HepG2 (cell line): ENCODE data around the gene HSD17B11. TPM values are rescaled to one million over a fixed set of nuclear protein-coding genes. Genes with fewer than 3 reads are reported as not detected.

Experiments
- ATF1 ChIP-seq: IDR thresholded peaks from 2 replicates; pipeline ENCODE4 v1.6.1; 2016; ENCODE audit warnings: mild to moderate bottlenecking, control low read depth
- BATF2 ChIP-seq: sonication (generic); formaldehyde crosslinking; IDR thresholded peaks from 2 replicates; pipeline ENCODE4 v1.8.0; 2022; ENCODE audit warnings: mild to moderate bottlenecking, missing genetic modification reagents, moderate library complexity
- CREM ChIP-seq, 2 experiments: sonication (generic) in 1 of 2; formaldehyde crosslinking in 1 of 2; IDR thresholded peaks; 2 replicates each; pipeline versions ENCODE4 v1.4.0 to v1.6.1; 2016 to 2020; ENCODE audit warnings: antibody characterized with exemption in 1 of 2, mild to moderate bottlenecking in 1 of 2, missing genetic modification reagents in 1 of 2
- DDIT3 ChIP-seq: sonication (generic); formaldehyde crosslinking; IDR thresholded peaks from 2 replicates; pipeline ENCODE4 v1.4.0; 2020; ENCODE audit warnings: mild to moderate bottlenecking, missing genetic modification reagents
- DNMT3B ChIP-seq: conservative IDR thresholded peaks from 2 replicates; pipeline ENCODE4 v1.6.1; 2016; ENCODE audit warnings: missing biosample characterization, control low read depth
- KDM5B ChIP-seq: sonication (generic); formaldehyde crosslinking; IDR thresholded peaks from 2 replicates; pipeline ENCODE4 v1.4.0; 2020; ENCODE audit warnings: missing genetic modification reagents, mild to moderate bottlenecking, borderline replicate concordance
- NCOA2 ChIP-seq: sonication (generic); formaldehyde crosslinking; IDR thresholded peaks from 2 replicates; pipeline ENCODE4 v1.8.0; 2022; ENCODE audit warnings: inconsistent platforms
- PHF5A ChIP-seq: IDR thresholded peaks from one replicate; pipeline ENCODE4 v1.6.1; 2018; ENCODE audit warnings: low read depth, missing genetic modification reagents; ENCODE audit not compliant: unreplicated experiment
- POLR2AphosphoS5 ChIP-seq: IDR thresholded peaks from 2 replicates; pipeline ENCODE4 v1.6.1; 2012; ENCODE audit warnings: low read depth, low read length
- PRMT3 ChIP-seq: sonication (generic); formaldehyde crosslinking; IDR thresholded peaks from 2 replicates; pipeline ENCODE4 v1.8.1; 2022; ENCODE audit warnings: low read depth, mild to moderate bottlenecking, moderate library complexity, missing genetic modification reagents, borderline replicate concordance
- RAD21 ChIP-seq: fragments of 450-650 bp; formaldehyde crosslinking; IDR thresholded peaks from 2 replicates; pipeline ENCODE4 v1.5.0; 2020; ENCODE audit warnings: mild to moderate bottlenecking
- RBM39 ChIP-seq: fragments of 200-400 bp; formaldehyde crosslinking; IDR thresholded peaks from one replicate; pipeline ENCODE4 v1.6.1; 2018; ENCODE audit warnings: antibody characterized with exemption, mild to moderate bottlenecking, low read depth, low read length; ENCODE audit not compliant: poor library complexity, severe bottlenecking
- RORA ChIP-seq: sonication (generic); formaldehyde crosslinking; IDR thresholded peaks from 2 replicates; pipeline ENCODE4 v1.5.0; 2020; ENCODE audit warnings: mild to moderate bottlenecking, missing genetic modification reagents, moderate library complexity
- SCMH1 ChIP-seq: sonication (generic); formaldehyde crosslinking; IDR thresholded peaks from 2 replicates; pipeline ENCODE4 v1.9.0; 2021; ENCODE audit warnings: missing genetic modification reagents, mild to moderate bottlenecking, borderline replicate concordance
- SRSF1 ChIP-seq: fragments of 200-400 bp; formaldehyde crosslinking; optimal IDR thresholded peaks from 2 replicates; pipeline ENCODE3; 2017; ENCODE audit warnings: mild to moderate bottlenecking, low read depth, low read length, moderate library complexity
- TARDBP ChIP-seq: sonication (generic); formaldehyde crosslinking; IDR thresholded peaks from 2 replicates; pipeline ENCODE4 v1.8.0; 2022; ENCODE audit warnings: mild to moderate bottlenecking, missing genetic modification reagents
- ZC3H13 ChIP-seq: sonication (generic); formaldehyde crosslinking; IDR thresholded peaks from 2 replicates; pipeline ENCODE4 v1.8.1; 2023; ENCODE audit warnings: mild to moderate bottlenecking, missing genetic modification reagents, moderate library complexity
- ZNF253 ChIP-seq: sonication (generic); formaldehyde crosslinking; IDR thresholded peaks from 2 replicates; pipeline ENCODE4 v1.8.0; 2022; ENCODE audit warnings: mild to moderate bottlenecking, missing genetic modification reagents, borderline replicate concordance
- ZNF558 ChIP-seq: sonication (generic); formaldehyde crosslinking; IDR thresholded peaks from 2 replicates; pipeline ENCODE4 v1.9.0; 2022; ENCODE audit warnings: mild to moderate bottlenecking, missing genetic modification reagents, borderline replicate concordance
- ZNF850 ChIP-seq: sonication (generic); formaldehyde crosslinking; conservative IDR thresholded peaks from 2 replicates; pipeline ENCODE4 v1.9.0; 2021; ENCODE audit warnings: mild to moderate bottlenecking, missing genetic modification reagents
- polyA plus RNA-seq, 8 experiments: library from polyadenylated mRNA; depleted of rRNA in 3 of 8; stranded (reverse) in 7 of 8; unstranded in 1 of 8; fragments of >200 nt; fragmentation: Illumina TruSeq in 4 of 8; extraction: Trizol in 4 of 8; gene quantifications; 2 replicates each; pipeline versions ENCODE4 v1.2.1 to v1.2.3, GENCODE V29; 2011 to 2016; ENCODE audit warnings: low read depth in 4 of 8, missing spikeins in 1 of 8, mixed read lengths in 1 of 8; ENCODE audit not compliant: insufficient read depth in 1 of 8
- total RNA-seq, 5 experiments: library from RNA; depleted of rRNA; stranded (reverse); fragments of >200 nt; fragmentation: Illumina TruSeq; extraction: Trizol; gene quantifications; 2 replicates each; pipeline ENCODE4 v1.2.3, GENCODE V29; 2016; ENCODE audit warnings: low read depth in 1 of 5
- TF ChIP-seq, protein P1 (sequence below): sonication (generic); formaldehyde crosslinking; IDR thresholded peaks from 2 replicates; pipeline ENCODE4 v1.4.0; 2020; ENCODE audit warnings: missing genetic modification reagents; ENCODE audit errors: not compliant biosample characterization
- TF ChIP-seq, protein P2 (sequence below): IDR thresholded peaks from 2 replicates; pipeline ENCODE4 v1.6.1; 2016; ENCODE audit warnings: missing compliant biosample characterization, missing genetic modification reagents, borderline replicate concordance
- TF ChIP-seq, protein P3 (sequence below): sonication (generic); formaldehyde crosslinking; conservative IDR thresholded peaks from 2 replicates; pipeline ENCODE4 v1.5.0; 2020; ENCODE audit warnings: missing genetic modification reagents

Gene HSD17B11
- total and polyA plus RNA-seq, 2 of the 13 experiments (the other 11 are each of a cell fraction or from before 2014, with no cell fraction given), result 121 to 158 TPM

- TF ChIP-seq, protein P1, sequence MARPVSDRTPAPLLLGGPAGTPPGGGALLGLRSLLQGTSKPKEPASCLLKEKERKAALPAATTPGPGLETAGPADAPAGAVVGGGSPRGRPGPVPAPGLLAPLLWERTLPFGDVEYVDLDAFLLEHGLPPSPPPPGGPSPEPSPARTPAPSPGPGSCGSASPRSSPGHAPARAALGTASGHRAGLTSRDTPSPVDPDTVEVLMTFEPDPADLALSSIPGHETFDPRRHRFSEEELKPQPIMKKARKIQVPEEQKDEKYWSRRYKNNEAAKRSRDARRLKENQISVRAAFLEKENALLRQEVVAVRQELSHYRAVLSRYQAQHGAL (CRISPR knock-in tag), result peak; percentile 90
- TF ChIP-seq DDIT3 (no peak), POLR2AphosphoS5 (peak; percentile 97), NCOA2 (CRISPR knock-in tag) (peak; percentile 60), SCMH1 (CRISPR knock-in tag) (no peak), RAD21 (CRISPR knock-in tag) (0 out of 2 replicates have a peak, but pooled peaks have one; percentile 30), SRSF1 (peak; percentile 52), RORA (CRISPR knock-in tag) (no peak), ZNF253 (CRISPR knock-in tag) (peak; percentile 80; the same call in 1 of the 2 replicates), PHF5A (CRISPR knock-in tag) (no peak), TARDBP (CRISPR knock-in tag) (peak; percentile 72; the same call in 1 of the 2 replicates), ZC3H13 (no peak), ZNF850 (CRISPR knock-in tag) (no peak), ATF1 (CRISPR knock-in tag) (peak; percentile 80), ZNF558 (0 out of 2 replicates have a peak, but pooled peaks have one; percentile 49), KDM5B (CRISPR knock-in tag) (peak; percentile 89; the same call in 1 of the 2 replicates), CREM (IDR thresholded peaks at IDR 0.05) (peak; percentile 81), CREM (CRISPR knock-in tag; IDR thresholded peaks at IDR 0.05) (no peak), RBM39 (peak; percentile 92), PRMT3 (no peak; the same call in 1 of the 2 replicates), BATF2 (CRISPR knock-in tag) (no peak), DNMT3B (CRISPR knock-in tag) (no peak; the same call in 1 of the 2 replicates)
- TF ChIP-seq, protein P2, sequence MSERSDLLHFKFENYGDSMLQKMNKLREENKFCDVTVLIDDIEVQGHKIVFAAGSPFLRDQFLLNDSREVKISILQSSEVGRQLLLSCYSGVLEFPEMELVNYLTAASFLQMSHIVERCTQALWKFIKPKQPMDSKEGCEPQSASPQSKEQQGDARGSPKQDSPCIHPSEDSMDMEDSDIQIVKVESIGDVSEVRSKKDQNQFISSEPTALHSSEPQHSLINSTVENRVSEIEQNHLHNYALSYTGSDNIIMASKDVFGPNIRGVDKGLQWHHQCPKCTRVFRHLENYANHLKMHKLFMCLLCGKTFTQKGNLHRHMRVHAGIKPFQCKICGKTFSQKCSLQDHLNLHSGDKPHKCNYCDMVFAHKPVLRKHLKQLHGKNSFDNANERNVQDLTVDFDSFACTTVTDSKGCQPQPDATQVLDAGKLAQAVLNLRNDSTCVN (CRISPR knock-in tag), result peak; percentile 98
- TF ChIP-seq, protein P3, sequence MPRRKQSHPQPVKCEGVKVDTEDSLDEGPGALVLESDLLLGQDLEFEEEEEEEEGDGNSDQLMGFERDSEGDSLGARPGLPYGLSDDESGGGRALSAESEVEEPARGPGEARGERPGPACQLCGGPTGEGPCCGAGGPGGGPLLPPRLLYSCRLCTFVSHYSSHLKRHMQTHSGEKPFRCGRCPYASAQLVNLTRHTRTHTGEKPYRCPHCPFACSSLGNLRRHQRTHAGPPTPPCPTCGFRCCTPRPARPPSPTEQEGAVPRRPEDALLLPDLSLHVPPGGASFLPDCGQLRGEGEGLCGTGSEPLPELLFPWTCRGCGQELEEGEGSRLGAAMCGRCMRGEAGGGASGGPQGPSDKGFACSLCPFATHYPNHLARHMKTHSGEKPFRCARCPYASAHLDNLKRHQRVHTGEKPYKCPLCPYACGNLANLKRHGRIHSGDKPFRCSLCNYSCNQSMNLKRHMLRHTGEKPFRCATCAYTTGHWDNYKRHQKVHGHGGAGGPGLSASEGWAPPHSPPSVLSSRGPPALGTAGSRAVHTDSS (CRISPR knock-in tag), result no peak
These were observed 31.4 kb upstream of the HSD17B11 start, which contains the start of gene NUDT9 (continued) for GRCh38 chr4:87422104-87423052.
